ENCODE data around the gene STAG1.

Gene STAG1

DNA sequence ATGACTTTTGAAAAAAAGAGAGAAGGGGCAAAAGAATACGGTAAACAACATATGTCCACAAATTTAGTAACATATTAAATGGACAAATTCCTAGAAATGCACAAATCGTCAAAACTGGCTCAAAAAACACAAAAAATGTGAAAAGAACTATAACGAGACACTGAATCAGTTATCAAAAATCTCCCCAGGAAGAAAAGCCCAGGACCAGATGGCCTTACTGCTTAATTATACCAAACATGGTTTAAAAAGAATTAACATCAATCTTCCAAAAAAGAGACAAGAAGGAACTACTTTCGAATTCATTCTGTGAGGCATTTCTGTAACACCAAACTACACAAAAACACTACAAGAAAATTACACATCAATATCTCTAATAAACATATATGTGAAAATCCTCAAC is 117.4 kb downstream of the STAG1 start:
- ChIA-PET POLR2A (no interaction called here), CTCF (interaction anchor here (0.7 kb wide), 1 partner anchor 158 kb away, joined by 4 read pairs; no protein-coding TSS in a partner anchor)
- Histone ChIP-seq H3K27ac (ENCODE audit: extremely low read depth, low read depth, low read length) (no peak overlapping the region), H3K4me3 (ENCODE audit: low read depth, low read length) (no peak overlapping the region), H3K9me3 (ENCODE audit: control insufficient read depth, insufficient read depth, low read depth, low read length) (no peaks in the 10 kb centered on the region), H3K36me3 (ENCODE audit: control insufficient read depth in 2 of 2, insufficient read depth in 1 of 2, low read length in 2 of 2) (no peaks in the 10 kb centered on the region), H3K4me1 (ENCODE audit: control insufficient read depth, insufficient read depth, low read length) (peaks cover 3% of the 10 kb centered on the region; the same call in 1 of the 2 replicates)
- TF ChIP-seq ZNF112 (tag by site-specific recombination; IDR thresholded peaks at IDR 0.05) (no peak), ZNF169 (tag by site-specific recombination; IDR thresholded peaks at IDR 0.05) (no peak), OSR2 (tag by site-specific recombination; IDR thresholded peaks at IDR 0.05) (no peak), ZNF19 (tag by site-specific recombination; IDR thresholded peaks at IDR 0.05; ENCODE audit: low read depth) (no peak), ZNF843 (tag by site-specific recombination; IDR thresholded peaks at IDR 0.05) (no peak), ZNF530 (tag by site-specific recombination; IDR thresholded peaks at IDR 0.05; ENCODE audit: low read depth) (no peak), ZBTB48 (tag by site-specific recombination; IDR thresholded peaks at IDR 0.05) (no peak), ZNF514 (tag by site-specific recombination; IDR thresholded peaks at IDR 0.05) (no peak), ZNF670 (tag by site-specific recombination; IDR thresholded peaks at IDR 0.05; ENCODE audit: low read depth) (no peak), BCL11B (tag by site-specific recombination; IDR thresholded peaks at IDR 0.05; ENCODE audit: low read depth) (no peak), ZNF138 (tag by site-specific recombination; IDR thresholded peaks at IDR 0.05; ENCODE audit: borderline replicate concordance) (no peak), ZBTB20 (tag by site-specific recombination; IDR thresholded peaks at IDR 0.05) (no peak), ZNF510 (tag by site-specific recombination; IDR thresholded peaks at IDR 0.05; ENCODE audit: insufficient replicate concordance) (no peak), ZNF707 (tag by site-specific recombination; IDR thresholded peaks at IDR 0.05) (no peak), MYNN (tag by site-specific recombination; IDR thresholded peaks at IDR 0.05; ENCODE audit: borderline replicate concordance) (no peak)
- TF ChIP-seq, protein P1, sequence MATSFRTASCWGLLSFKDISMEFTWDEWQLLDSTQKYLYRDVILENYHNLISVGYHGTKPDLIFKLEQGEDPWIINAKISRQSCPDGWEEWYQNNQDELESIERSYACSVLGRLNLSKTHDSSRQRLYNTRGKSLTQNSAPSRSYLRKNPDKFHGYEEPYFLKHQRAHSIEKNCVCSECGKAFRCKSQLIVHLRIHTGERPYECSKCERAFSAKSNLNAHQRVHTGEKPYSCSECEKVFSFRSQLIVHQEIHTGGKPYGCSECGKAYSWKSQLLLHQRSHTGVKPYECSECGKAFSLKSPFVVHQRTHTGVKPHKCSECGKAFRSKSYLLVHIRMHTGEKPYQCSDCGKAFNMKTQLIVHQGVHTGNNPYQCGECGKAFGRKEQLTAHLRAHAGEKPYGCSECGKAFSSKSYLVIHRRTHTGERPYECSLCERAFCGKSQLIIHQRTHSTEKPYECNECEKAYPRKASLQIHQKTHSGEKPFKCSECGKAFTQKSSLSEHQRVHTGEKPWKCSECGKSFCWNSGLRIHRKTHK (tag by site-specific recombination; IDR thresholded peaks at IDR 0.05) = no peak
- TF ChIP-seq, protein P2, sequence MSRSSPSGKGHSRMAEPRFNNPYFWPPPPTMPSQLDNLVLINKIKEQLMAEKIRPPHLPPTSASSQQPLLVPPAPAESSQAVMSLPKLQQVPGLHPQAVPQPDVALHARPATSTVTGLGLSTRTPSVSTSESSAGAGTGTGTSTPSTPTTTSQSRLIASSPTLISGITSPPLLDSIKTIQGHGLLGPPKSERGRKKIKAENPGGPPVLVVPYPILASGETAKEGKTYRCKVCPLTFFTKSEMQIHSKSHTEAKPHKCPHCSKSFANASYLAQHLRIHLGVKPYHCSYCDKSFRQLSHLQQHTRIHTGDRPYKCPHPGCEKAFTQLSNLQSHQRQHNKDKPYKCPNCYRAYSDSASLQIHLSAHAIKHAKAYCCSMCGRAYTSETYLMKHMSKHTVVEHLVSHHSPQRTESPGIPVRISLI (tag by site-specific recombination; IDR thresholded peaks at IDR 0.05) = no peak
- TF ChIP-seq, protein P3, sequence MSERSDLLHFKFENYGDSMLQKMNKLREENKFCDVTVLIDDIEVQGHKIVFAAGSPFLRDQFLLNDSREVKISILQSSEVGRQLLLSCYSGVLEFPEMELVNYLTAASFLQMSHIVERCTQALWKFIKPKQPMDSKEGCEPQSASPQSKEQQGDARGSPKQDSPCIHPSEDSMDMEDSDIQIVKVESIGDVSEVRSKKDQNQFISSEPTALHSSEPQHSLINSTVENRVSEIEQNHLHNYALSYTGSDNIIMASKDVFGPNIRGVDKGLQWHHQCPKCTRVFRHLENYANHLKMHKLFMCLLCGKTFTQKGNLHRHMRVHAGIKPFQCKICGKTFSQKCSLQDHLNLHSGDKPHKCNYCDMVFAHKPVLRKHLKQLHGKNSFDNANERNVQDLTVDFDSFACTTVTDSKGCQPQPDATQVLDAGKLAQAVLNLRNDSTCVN (tag by site-specific recombination; optimal IDR thresholded peaks at IDR 0.05) = no peak
- TF ChIP-seq, protein P4, sequence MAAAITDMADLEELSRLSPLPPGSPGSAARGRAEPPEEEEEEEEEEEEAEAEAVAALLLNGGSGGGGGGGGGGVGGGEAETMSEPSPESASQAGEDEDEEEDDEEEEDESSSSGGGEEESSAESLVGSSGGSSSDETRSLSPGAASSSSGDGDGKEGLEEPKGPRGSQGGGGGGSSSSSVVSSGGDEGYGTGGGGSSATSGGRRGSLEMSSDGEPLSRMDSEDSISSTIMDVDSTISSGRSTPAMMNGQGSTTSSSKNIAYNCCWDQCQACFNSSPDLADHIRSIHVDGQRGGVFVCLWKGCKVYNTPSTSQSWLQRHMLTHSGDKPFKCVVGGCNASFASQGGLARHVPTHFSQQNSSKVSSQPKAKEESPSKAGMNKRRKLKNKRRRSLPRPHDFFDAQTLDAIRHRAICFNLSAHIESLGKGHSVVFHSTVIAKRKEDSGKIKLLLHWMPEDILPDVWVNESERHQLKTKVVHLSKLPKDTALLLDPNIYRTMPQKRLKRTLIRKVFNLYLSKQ (tag by site-specific recombination; IDR thresholded peaks at IDR 0.05; ENCODE audit: borderline replicate concordance) = no peak

DNA sequence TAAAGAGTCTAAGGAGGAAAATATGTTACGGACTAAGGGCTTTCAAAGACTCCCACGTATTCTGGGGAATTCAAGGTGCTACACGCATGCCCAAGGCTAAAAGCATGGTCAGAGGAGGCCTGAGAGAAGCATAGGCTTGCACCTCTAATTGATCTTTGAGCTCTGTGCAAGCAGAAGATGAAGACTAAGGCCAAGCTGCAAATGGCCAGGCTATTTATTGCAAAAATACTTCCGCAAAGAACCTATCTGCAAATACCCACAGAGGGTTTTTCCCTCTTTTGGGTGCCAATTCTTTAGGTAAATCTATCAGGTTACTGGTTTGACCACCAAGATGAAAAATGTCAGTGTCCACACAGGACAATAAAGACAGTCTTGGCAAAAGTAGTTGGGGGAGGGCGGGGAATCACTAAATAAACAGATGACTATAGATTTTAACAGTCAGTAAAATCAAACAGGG is 119.5 kb downstream of the STAG1 start:
- Histone ChIP-seq H3K4me1 (ENCODE audit: control insufficient read depth, insufficient read depth, low read length) (peaks cover 3% of the 10 kb centered on the region; the same call in 1 of the 2 replicates), H3K9me3 (ENCODE audit: control insufficient read depth, insufficient read depth, low read depth, low read length) (no peaks in the 10 kb centered on the region), H3K36me3 (ENCODE audit: control insufficient read depth in 2 of 2, insufficient read depth in 1 of 2, low read length in 2 of 2) (peaks cover 0 to 3% of the 10 kb centered on the region in 2 experiments; a peak in 1 of 3 replicates), H3K27ac (ENCODE audit: extremely low read depth, low read depth, low read length) (no peak overlapping the region), H3K4me3 (ENCODE audit: low read depth, low read length) (no peak overlapping the region)
- TF ChIP-seq ZNF600 (tag by site-specific recombination; IDR thresholded peaks at IDR 0.05) (0 out of 2 replicates have a peak, but pooled peaks have one; percentile 20), TCF7L2 (IDR thresholded peaks at IDR 0.05; ENCODE audit: borderline replicate concordance, low read depth, low read length) (no peak), KLF1 (tag by site-specific recombination; IDR thresholded peaks at IDR 0.05) (no peak), ZNF529 (tag by site-specific recombination; IDR thresholded peaks at IDR 0.05; ENCODE audit: insufficient replicate concordance) (no peak), ZNF391 (tag by site-specific recombination; IDR thresholded peaks at IDR 0.05; ENCODE audit: borderline replicate concordance, low read depth) (no peak)
- TF ChIP-seq, protein P5, sequence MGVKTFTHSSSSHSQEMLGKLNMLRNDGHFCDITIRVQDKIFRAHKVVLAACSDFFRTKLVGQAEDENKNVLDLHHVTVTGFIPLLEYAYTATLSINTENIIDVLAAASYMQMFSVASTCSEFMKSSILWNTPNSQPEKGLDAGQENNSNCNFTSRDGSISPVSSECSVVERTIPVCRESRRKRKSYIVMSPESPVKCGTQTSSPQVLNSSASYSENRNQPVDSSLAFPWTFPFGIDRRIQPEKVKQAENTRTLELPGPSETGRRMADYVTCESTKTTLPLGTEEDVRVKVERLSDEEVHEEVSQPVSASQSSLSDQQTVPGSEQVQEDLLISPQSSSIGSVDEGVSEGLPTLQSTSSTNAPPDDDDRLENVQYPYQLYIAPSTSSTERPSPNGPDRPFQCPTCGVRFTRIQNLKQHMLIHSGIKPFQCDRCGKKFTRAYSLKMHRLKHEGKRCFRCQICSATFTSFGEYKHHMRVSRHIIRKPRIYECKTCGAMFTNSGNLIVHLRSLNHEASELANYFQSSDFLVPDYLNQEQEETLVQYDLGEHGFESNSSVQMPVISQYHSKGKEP (tag by site-specific recombination; IDR thresholded peaks at IDR 0.05) = no peak
- ChIA-PET POLR2A (no interaction called here), CTCF (interaction anchor here (1.2 kb wide), 1 partner anchor 120 kb away, joined by 5 read pairs; the partner anchor contains the start of gene STAG1)
